G401.6 (cell line): ENCODE measurements around the gene ARMC10.
A peak's percentile ranks its signal among the peaks of the same experiment; 100 is the strongest.
"Not testable (repeated sequence)": the region's sequence is repeated elsewhere in the genome, so short reads cannot be mapped to it uniquely, and the experiment has no call there.

Experiments
- FAIRE-seq: peaks from 2 replicates; lab custom pipeline; 2012; peaks lifted over from hg19 to GRCh38; lab: Jason Lieb, UNC

The ARMC10 gene

DNA sequence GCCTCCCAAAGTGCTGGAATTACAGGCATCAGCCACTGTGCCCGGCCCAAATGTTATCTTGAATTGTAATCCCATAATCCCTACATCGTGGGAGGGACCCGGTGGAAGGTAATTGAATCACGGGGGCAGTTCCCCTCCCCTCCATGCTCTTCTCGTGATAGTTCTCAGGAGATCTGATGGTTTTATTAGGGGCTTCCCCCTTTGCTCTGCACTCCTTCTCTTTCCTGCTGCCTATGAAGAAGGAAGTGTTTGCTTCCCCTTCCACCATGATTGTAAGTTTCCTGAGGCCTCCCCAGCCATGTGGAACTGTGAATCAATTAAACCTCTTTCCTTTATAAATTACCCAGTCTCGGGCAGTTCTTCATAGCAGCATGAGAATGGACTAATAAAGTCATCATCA, 3.3 kb downstream of the ARMC10 start:
- FAIRE-seq: not testable (repeated sequence)

DNA sequence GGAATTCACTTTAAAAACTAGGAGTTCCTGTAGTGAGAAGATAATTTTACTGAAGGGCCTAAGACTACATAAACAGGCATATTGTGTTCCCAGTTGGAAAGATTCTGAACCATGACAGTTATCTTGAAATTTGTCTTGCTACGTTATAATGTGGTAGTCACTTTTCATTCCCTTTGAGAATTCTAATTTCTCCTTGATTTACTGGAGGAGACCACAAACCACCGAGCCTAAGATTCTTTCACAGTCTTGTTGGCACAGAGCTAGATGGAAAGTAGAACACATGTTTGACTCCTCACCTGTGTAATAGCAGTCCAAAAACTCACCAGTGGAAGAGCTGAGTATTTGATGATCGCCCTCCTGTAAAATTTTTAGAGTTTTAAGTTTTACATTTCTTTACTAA, 4.9 kb downstream of the ARMC10 start:
- no peak for FAIRE-seq

DNA sequence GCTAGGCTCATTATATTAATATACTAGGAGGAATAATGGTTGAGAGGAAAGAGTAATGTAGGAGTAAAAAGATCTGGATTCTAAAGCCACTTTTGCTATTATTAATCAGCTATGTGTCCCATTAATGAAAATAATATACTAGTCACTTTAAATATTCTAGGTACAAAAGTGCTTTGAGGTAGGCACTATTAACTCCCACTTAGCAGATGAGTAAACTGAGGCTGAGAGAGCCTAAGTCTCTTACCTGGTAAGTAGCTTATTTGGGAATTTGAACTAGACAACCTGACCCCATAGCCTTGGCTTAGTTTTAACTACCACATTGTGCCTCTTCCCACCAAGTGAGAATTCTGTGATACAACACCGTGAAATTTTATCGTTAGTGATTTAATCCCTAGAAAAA, 6.0 kb downstream of the ARMC10 start:
- FAIRE-seq: no peak

DNA sequence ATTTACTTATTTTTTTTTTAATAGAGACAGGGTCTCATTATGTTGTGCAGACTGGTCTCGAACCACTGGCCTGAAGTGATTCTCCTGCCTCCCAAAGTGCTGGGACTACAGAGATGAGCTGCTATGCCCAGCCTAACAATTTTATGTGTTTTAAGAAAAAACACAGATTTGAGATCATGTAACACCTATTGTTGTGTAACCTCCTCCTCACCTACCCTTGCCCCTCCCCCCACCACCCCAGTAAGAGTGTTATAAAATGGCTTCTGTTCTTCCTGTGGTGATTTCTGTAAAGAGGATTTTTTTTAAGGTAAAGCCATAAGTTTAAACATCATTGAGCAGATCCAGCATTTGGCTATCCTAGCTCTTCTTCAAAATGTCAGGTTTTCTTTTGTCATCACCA, 7.6 kb downstream of the ARMC10 start:
- FAIRE-seq: no peak

DNA sequence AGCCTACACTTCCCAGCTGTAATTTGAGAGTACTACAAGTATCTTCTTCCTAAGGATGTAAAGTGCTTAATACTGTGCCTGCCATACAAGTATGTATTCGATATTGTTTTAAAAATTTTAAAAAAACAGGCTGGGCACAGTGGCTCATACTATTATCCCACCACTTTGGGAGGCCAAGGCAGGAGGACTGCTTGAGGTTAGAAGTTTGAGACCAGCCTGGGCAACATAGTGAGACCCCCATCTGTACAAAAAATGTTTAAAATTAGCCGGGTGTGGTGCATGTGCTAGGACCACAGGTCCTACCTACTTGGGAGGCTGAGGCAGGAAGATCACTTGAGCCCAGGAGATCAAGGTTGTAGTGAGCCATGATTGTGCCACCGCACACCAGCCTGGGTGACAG, 8.3 kb downstream of the ARMC10 start:
- FAIRE-seq: no peak

DNA sequence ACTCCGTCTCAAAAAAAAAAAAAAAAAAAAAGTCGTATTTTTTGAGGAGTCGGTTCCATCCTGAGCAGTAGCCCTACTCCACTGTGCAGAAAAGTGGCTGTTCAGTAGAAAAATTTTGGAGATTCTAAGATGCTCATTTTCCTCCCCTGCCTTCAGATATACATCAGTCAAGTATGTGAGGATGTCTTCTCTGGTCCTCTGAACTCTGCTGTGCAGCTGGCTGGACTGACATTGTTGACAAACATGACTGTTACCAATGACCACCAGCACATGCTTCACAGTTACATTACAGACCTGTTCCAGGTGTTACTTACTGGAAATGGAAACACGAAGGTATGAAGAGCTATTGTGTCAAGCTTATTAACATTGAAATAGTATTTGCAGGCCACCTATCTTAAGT, 17.4 kb downstream of the ARMC10 start:
- not testable (repeated sequence) for FAIRE-seq

DNA sequence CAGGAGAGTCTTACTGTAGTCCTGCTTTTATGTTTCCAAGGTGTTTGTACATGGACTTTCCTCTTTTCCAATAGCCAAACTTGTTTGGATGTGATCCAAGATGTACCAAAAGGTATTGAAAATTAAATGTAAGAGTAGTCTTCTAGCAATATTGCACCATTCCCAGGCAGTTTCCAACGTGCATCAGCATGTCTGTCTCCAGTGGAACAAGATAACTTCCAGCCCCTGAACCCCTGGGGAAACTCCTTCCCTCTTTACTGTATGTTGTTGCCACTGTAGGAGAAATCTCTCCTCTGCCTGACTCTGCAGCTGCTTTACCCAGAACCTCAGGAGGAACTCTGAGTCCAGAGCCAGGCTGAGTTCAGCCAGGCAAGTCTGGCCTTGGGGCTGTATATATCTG, 18.5 kb downstream of the ARMC10 start:
- FAIRE-seq: no peak

DNA sequence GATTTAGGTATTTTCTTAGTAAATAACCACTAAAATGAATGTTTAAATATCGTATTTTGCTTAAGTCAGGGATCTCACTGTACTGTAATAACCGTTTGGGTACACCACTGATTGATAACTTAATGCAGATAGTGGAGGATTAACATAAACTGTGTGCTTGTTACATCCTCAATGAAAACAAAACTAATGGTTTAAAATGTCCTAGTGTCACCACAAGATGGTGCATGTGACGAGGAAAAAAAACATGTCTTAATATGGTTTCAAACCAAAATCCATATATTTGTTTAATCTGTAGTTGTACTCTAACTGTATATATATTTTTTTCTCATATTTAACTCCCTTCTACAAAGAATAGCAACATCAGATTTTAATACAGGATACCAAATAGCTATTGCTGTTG, 19.2 kb downstream of the ARMC10 start:
- peak; percentile 6 for FAIRE-seq

DNA sequence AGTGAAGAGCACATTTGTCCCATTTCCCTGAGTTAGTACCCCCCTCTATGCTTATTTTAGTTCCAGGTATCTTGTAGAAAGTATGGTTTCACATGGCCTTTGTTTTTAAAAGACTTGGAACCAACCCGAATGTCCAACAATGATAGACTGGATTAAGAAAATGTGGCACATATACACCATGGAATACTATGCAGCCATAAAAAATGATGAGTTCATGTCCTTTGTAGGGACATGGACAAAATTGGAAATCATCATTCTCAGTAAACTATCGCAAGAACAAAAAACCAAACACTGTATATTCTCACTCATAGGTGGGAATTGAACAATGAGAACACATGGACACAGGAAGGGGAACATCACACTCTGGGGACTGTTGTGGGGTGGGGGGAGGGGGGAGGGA, 20.6 kb downstream of the ARMC10 start:
- not testable (repeated sequence) for FAIRE-seq

DNA sequence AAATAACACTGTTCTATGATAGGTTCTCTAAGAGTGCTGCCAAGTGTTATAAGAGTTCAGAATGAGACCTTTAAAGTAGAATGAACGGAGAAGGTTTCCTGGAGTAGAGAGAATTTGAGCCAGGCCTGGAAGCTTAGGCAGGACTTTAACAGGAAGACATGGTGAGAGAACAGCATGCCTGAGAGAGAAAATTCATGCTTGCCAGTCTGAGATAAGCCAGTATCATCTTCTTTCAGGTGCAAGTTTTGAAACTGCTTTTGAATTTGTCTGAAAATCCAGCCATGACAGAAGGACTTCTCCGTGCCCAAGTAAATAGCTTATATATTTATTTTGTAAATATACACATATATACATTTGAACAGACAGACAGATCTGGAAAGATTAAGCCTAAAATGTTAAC, 22.1 kb downstream of the ARMC10 start:
- FAIRE-seq: no peak

DNA sequence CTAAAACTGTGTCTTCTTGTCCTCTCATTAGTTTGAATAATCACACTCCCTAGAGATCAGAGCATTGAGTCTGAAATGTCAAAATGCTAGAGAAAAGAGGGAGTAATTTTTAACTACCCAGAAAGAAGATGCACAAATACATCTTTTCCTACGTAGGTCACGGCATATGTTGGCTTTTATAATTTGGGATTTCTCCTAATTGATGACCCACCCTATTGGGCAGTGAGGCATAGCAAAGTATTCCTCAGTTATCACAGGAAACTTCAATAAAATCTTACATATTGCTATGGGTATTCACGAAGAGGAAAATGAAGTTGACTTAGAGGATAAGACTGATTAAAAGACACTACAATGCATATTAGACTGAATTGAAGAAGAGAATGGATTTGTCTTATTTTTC, 25.4 kb downstream of the ARMC10 start:
- FAIRE-seq: no peak

DNA sequence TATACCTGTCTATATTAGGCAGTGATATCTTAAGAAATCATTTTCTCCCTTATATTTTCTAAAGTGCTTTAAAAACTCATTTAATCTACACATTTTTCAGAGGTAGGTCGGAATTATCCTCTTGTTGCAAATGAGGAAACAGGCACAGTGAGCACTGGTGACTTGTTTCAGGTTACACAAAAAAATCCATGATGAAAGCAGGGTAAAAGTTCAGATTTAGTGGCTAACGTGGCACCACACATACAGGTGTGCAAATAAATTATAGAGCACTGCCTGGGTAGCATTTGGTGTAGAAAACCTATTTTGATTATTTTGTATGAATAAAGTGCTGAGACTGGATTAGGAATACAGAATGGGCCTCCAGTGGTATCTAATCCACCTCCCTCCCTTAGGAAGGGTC, 26.6 kb downstream of the ARMC10 start:
- FAIRE-seq: no peak

DNA sequence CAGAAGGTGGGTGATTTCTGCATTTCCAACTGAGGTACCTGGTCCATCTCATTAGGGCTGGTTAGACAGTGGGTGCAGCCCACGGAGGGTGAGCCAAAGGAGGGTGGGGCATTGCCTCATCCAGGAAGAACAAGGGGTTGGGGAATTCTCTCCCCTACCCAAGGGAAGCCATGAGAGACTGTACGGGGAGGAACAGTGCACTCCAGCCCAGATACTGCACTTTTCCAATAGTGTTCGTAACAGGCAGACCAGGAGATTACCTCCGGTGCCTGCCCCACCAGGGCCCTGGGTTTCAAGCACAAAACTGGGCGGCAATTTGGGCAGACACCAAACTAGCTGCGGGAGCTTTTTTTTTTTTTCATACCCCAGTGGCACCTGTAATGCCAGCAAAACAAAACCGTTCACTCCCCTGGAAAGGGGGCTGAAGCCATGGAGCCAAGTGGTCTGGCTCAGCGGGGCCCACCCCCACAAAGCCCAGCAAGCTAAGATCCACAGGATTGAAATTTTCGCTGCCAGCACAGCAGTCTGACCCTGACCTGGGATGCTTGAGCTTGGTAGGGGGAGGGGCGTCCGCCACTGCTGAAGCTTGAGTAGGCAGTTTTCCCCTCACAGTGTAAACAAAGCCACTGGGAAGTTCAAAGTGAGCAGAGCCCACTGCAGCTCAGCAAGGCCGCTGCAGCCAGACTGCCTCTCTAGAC, 31.2 kb downstream of the ARMC10 start:
- no peak for FAIRE-seq

DNA sequence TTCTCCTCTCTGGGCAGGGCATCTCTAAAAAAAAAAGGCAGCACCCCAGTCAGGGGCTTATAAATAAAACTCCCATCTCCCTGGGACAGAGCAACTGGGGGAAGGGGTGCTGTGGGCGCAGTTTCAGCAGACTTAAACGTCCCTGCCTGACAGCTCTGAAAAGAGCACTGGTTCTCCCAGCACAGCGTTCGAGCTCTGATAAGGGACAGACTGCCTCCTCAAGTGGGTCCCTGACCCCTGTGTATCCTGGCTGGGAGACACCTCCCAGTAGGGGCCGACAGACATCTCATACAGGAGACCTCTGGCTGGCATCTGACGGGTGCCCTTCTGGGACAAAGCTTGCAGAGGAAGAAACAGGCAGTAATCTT, 31.7 kb downstream of the ARMC10 start:
- not testable (repeated sequence) for FAIRE-seq

DNA sequence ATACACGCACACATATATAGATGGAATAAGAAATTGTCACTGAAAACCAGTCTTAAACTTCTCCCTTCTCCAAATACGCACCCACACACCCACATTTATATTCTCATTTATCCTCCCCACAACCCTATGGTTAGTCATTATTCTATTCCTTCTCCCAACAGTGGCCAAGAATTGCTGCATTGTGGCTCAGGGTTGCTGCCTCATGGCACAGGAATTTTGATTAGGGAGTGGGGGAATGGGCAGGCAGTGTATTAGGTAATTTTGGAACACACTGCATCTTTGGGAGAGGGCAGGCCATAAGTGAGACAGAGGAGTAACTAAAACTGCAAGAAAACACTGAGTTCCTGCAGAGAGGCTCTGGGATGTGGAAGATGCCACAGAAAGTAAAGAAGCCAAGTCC, 38.2 kb downstream of the ARMC10 start:
- FAIRE-seq: no peak

DNA sequence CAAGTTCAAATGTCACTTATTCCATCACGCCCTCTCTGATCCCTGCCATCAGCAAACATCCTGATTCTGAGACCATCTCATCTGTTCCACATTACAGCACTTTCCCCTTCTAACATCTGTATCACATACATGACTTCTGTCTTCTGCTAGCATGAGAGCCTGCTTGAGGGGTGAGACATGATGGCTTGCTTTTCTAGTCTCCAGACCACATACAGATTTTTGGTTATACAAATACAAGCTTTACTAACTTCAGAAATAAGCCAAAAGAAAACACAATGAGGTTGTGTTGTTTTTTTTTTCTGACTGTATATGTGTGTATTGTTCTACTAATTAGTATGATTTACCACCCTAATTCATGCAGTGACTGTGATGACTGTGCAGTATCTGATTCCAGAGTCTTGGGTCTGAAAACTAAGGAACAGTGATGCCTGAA, 39.7 kb downstream of the ARMC10 start:
- FAIRE-seq: no peak

DNA sequence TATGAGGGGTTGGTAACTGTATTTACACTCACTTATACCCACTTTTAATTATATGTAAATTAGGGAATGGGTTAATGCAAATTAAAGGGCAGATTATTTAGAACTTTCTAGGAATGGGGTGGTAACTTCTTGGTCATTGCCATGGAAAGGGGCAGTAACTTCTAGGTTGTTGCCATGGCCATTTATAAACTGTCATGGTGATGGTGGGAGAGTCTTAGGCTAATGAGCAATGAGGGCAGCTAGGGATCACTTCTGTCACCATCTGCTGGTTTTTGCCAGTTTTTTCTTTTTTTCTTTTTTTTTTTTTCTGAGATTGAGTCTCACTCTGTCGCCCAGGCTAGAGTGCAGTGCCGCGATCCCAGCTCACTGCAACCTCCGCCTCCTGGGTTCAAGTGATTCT, 40.8 kb downstream of the ARMC10 start:
- FAIRE-seq: no peak

DNA sequence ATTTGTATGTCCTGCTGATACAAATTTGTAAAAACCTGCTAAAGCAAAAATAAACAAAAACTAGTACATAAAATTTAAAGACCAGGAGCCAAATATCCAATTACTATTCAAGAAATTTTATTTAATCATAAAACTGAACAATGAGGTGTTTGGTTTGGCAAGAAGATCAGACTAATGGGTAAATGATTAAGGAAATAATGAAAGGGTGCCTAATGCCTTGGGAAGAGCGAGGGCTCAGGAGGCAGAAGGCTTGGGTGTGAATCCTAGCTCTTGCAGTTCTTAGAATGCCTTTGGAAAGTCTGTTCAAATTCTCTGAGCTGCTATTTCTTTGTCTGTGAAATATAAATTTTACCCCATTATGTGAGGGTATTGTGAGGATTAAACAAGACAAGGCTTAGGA, 41.6 kb downstream of the ARMC10 start:
- FAIRE-seq: no peak

DNA sequence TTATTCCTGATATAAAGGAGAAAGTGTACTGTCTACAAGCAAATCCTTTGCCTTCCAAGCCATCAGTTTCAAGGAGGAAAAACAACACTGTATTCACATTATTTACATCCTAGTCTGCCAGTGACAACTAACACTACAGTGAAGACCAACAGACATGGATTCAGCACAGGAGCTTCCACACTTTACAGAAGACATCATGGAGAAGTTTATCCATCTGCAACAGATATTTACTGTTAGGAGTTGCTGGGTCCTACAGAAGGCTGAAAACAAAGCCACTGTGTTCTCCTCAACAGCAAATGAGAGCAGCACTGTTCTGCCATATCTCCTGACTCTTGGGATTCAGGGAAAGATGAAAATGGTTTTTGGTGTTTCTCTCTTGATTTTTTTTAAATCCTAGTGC, 42.1 kb downstream of the ARMC10 start:
- FAIRE-seq: no peak

DNA sequence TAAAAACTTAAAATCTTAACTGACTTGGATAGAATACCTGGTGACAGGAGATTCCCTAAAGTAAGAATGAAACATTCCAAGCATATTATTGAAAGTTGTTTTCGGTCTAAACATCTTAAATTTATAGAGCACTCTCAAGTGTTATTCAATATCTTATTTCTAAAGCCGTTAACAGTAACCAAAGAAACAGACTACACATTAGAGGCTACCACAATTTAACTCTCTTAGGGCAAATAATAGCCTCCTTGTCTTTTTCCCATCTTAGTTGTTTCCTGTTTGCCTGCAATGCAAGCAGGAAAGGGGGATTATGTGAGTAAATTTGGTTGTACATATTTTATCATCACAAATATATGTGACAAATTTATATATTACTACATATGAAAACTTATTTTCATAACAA, 42.5 kb downstream of the ARMC10 start:
- FAIRE-seq: no peak

DNA sequence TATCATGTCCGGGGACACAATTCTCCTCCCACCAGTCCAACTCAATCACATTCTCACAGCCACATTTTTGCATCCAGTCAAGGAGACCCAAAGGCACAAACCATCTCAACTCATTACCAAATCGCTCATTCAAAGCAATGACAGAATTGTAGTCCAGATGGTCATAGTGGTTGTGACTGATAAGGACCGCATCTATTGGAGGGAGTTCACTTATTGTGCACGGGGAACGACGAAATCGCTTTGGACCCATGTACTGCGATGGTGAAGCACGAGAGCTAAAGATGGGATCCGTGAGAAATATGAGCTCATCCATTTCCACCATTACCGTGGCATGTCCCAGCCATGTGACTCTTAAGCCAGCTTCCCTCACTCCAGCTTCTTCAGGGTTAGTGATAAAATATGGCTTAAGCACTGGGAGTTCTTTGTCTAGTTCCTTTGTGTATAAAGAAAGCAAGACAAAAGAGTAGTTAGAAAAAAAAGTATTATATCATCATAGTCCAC, 44.9 kb downstream of the ARMC10 start:
- FAIRE-seq: no peak

DNA sequence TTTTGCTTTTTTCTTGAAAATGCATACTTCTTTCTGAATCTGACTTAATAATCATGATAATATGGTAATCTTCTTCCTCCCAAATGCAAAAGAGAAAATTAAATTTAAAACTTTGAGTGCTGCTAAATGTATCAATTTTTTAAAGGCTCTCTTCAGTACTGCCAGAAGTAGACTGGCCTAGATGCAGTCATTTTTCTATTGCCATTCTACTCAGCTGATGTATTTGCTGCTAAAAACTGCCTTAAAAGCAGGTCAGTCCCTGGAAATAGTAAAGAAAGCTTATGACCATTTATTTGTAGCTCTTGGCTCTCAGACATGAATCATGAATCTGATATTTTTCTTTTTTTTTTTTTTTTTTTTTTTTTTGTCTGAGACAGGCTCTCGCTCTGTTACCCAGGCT, 45.4 kb downstream of the ARMC10 start:
- no peak for FAIRE-seq

DNA sequence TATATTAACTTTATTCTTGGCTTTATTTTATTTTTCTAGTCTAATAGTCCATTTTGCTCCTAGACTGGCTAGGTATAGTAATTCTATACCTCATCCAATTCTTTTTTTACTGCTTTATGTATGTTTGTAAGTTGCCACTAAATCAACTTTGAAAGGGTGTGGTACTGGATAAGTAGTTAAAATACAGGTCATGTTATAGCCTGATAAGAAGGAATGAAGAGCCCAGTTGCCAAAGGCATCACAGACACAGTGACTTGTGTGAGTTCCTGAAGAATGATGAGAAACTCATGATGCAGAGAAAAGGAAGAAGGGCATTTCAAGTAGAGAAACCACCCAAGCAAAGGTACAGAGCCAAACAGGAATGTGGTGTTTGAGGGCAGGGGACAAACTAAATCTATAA, 46.7 kb downstream of the ARMC10 start:
- FAIRE-seq: no peak

DNA sequence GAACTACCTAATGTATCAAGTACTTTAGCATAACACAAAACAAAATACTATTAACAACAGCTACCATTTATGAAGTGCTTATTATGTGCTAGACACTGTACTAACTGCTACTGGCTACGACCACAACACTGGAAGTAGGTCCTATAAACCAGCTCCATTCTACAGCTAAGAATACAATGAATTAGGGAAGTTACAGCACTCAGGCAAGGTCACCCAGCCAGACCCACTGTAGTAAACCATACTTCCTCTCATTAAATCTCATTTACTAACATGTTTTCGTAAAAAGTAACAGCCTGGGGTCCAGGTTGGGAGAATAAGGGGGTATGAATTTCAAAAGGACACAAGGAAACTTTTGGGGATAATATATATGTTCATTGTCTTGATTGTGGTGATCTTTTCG, 48.6 kb downstream of the ARMC10 start:
- FAIRE-seq: no peak
